Skeletal muscle tissue (tissue), 4 donors: Measurements from ENCODE around the gene ZNF324B. TPM values are rescaled to one million over a fixed set of nuclear protein-coding genes. Genes with fewer than 3 reads are reported as not detected.
"Not testable (repeated sequence)": the region's sequence is repeated elsewhere in the genome, so short reads cannot be mapped to it uniquely, and the experiment has no call there.

Source experiments
- H3K27ac ChIP-seq: one replicate; pipeline ENCODE4 v1.7.0; 2013; ENCODE audit warnings: mild to moderate bottlenecking, low read depth, low read length, inconsistent platforms
- H3K27me3 ChIP-seq, 3 donors: one replicate each; pipeline ENCODE4 v1.7.0; 2013; ENCODE audit warnings: low read length in 3 of 3; ENCODE audit not compliant: control insufficient read depth in 3 of 3, insufficient read depth in 3 of 3
- H3K36me3 ChIP-seq, 3 donors: one replicate each; pipeline ENCODE4 v1.7.0; 2013; ENCODE audit warnings: low read length in 3 of 3; ENCODE audit not compliant: control insufficient read depth in 3 of 3, insufficient read depth in 3 of 3
- H3K4me1 ChIP-seq, 3 donors: one replicate each; pipeline ENCODE4 v1.7.0; 2013; ENCODE audit warnings: low read length in 3 of 3, mild to moderate bottlenecking in 3 of 3; ENCODE audit not compliant: control insufficient read depth in 3 of 3, insufficient read depth in 3 of 3
- H3K4me3 ChIP-seq, 3 donors: one replicate each; pipeline ENCODE4 v1.7.0; 2013; ENCODE audit warnings: low read length in 3 of 3
- H3K9ac ChIP-seq, 3 donors: one replicate each; pipeline ENCODE4 v1.7.0; 2013; ENCODE audit warnings: low read length in 3 of 3, mild to moderate bottlenecking in 3 of 3, moderate library complexity in 2 of 3, low read depth in 1 of 3
- H3K9me3 ChIP-seq, 3 donors: one replicate each; pipeline ENCODE4 v1.7.0; 2013; ENCODE audit warnings: low read length in 3 of 3; ENCODE audit not compliant: control insufficient read depth in 3 of 3
- total RNA-seq: library from RNA; depleted of rRNA; stranded (reverse); fragments of >200 nt; gene quantifications from one replicate; pipeline ENCODE4 v1.2.3, GENCODE V29; 2014
- donor health status: Osteomylitis.

Gene ZNF324B
- total RNA-seq, 1 donor from 2014 or later, result 5.7 TPM

- H3K4me3 ChIP-seq, result no peak overlapping the region
- H3K9ac ChIP-seq, result no peak overlapping the region
- H3K27me3 ChIP-seq, result no peaks in the 10 kb centered on the region
- no peaks in the 10 kb centered on the region for H3K4me1 ChIP-seq
- H3K9me3 ChIP-seq, result peaks cover 0 to 3% (median 0%) of the 10 kb centered on the region in 3 donors
- H3K27ac ChIP-seq, result no peak overlapping the region
- H3K36me3 ChIP-seq, result peaks cover 31 to 43% (median 31%) of the 10 kb centered on the region in 3 donors
Observed at GRCh38 chr19:58417071-58417470, 34.4 kb upstream of the ZNF324B start.

GRCh38 chr19:58428617-58429016 is 22.8 kb upstream of the ZNF324B start:
- H3K9me3 ChIP-seq, result peaks cover 34 to 40% (median 37%) of the 10 kb centered on the region in 3 donors
- H3K9ac ChIP-seq, result no peak overlapping the region
- H3K27ac ChIP-seq, result no peak overlapping the region
- no peaks in the 10 kb centered on the region for H3K4me1 ChIP-seq
- H3K27me3 ChIP-seq, result no peaks in the 10 kb centered on the region
- peaks cover 20 to 23% (median 20%) of the 10 kb centered on the region in 3 donors for H3K36me3 ChIP-seq
- H3K4me3 ChIP-seq, result no peak overlapping the region

DNA sequence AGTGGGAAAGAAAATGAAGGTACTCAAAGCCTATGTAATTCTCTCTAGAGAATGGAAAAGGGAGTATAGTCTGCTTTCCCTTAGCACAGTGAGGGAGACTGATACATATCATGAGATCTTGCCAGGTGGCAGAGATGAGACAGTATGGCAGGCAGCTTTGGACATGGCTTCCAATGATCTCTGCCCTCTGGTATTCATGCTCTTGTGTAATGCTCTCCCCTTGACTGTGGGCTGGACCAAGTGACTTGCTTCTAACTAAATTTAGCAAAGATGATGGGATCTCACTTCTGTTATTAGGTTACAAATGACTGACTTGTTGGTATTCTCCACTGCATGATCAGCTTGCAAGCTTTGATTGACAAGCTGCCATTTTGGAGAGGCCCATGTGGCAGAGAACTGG is 21.7 kb upstream of the ZNF324B start:
- no peak overlapping the region for H3K9ac ChIP-seq
- no peaks in the 10 kb centered on the region for H3K4me1 ChIP-seq
- H3K27me3 ChIP-seq, result no peaks in the 10 kb centered on the region
- peaks cover 44 to 51% (median 48%) of the 10 kb centered on the region in 3 donors for H3K9me3 ChIP-seq
- peaks cover 31 to 34% (median 31%) of the 10 kb centered on the region in 3 donors for H3K36me3 ChIP-seq
- H3K27ac ChIP-seq, result no peak overlapping the region
- H3K4me3 ChIP-seq, result peak overlapping the region in 1 of 3 donors; percentile 45

GRCh38 chr19:58434217-58434616 is 17.2 kb upstream of the ZNF324B start:
- H3K36me3 ChIP-seq, result peaks cover 63 to 65% (median 63%) of the 10 kb centered on the region in 3 donors
- no peak overlapping the region for H3K27ac ChIP-seq
- H3K4me1 ChIP-seq, result peaks cover 2 to 5% (median 4%) of the 10 kb centered on the region in 3 donors
- no peaks in the 10 kb centered on the region for H3K27me3 ChIP-seq
- peaks cover 60 to 84% (median 73%) of the 10 kb centered on the region in 3 donors for H3K9me3 ChIP-seq
- peak overlapping the region; percentile 1 to 8 (median 8) for H3K4me3 ChIP-seq
- H3K9ac ChIP-seq, result no peak overlapping the region

- peak within 1 kb of the TSS; percentile 91 to 99 (median 93) for H3K4me3 ChIP-seq
- peaks cover 29 to 31% (median 30%) of the 10 kb centered on the region in 3 donors for H3K36me3 ChIP-seq
- H3K9me3 ChIP-seq, result peaks cover 14 to 37% (median 31%) of the 10 kb centered on the region in 3 donors
- peaks cover 0 to 4% (median 4%) of the 10 kb centered on the region in 3 donors for H3K27me3 ChIP-seq
- H3K4me1 ChIP-seq, result peaks cover 13 to 23% (median 18%) of the 10 kb centered on the region in 3 donors
- peak within 1 kb of the TSS; percentile 68 for H3K27ac ChIP-seq
- H3K9ac ChIP-seq, result peak within 1 kb of the TSS; percentile 68 to 87 (median 86)
Observed at GRCh38 chr19:58439576-58440554, 11.6 kb upstream of the ZNF324B start, which contains the start of gene ZNF132. TSS of gene ZNF132 (minus strand) at chr19:58440153. CDS start at chr19:58439821, 332 bp downstream.

DNA sequence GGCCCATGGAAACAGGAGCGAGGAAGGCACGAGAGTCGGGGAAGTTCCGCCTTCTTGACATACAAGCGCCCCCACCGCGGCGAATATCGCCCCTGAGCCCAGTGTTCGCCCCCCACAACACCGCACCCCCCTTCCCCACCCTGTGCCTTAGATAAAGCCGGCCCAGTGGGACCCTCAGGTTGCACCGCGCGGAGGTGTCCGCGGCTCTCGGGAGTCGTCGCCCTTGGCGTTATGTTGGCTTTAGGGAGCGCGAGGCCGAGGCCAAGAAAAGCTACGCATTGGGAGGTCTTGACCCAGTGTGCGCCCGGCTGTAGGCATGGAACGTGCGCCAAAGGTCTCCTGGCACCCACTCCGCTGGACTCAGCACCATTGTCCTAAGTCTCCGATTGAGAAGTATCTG is 10.9 kb upstream of the ZNF324B start:
- Histone ChIP-seq H3K27me3 (peaks cover 0 to 4% (median 4%) of the 10 kb centered on the region in 3 donors), H3K36me3 (peaks cover 23 to 24% (median 23%) of the 10 kb centered on the region in 3 donors), H3K4me1 (peaks cover 13 to 23% (median 18%) of the 10 kb centered on the region in 3 donors), H3K9ac (peak overlapping the region; percentile 55 to 87 (median 60)), H3K27ac (peak overlapping the region; percentile 68), H3K4me3 (peak overlapping the region; percentile 91 to 99 (median 93)), H3K9me3 (peaks cover 13 to 31% (median 24%) of the 10 kb centered on the region in 3 donors)

DNA sequence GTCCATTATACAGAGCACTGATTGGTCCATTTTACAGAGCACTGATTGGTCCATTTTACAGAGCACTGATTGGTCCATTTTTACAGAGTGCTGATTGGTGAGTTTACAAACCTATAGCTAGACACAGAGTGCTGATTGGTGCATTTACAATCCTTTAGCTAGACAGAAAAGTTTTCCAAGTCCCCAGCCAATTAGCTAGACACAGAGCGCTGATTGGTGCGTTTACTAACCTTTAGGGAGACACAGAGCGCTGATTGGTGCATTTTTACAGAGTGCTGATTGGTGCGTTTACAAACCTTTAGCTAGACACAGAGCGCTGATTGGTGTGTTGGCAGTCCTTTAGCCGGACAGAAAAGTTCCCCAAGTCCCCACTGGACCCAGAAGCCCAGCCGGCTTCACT is 8.4 kb upstream of the ZNF324B start:
- not testable (repeated sequence) for H3K4me3 ChIP-seq, H3K27ac ChIP-seq, H3K9me3 ChIP-seq, H3K9ac ChIP-seq, H3K36me3 ChIP-seq
- Histone ChIP-seq H3K4me1 (peaks cover 13 to 23% (median 18%) of the 10 kb centered on the region in 3 donors), H3K27me3 (peaks cover 4 to 12% (median 8%) of the 10 kb centered on the region in 3 donors)

DNA sequence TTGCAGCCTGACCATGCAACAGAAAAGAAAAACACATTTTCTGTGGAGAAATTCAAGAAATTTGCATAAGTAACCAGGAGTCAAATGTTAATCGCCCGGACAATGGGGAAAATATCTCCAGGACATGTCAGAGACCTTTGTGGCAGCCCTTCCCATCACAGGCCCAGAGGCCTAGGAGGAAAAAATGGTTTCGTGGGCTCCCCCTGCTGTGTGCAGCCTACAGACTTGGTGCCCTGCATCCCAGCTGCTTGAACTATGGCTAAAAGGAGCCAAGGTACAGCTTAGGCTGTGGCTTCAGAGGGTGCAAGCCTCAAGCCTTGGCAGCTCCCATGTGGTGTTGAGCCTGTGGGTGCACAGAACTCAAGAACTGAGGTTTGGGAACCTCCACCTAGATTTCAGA is 2.6 kb upstream of the ZNF324B start:
- not testable (repeated sequence) for H3K36me3 ChIP-seq, H3K27ac ChIP-seq, H3K9me3 ChIP-seq, H3K9ac ChIP-seq, H3K27me3 ChIP-seq, H3K4me3 ChIP-seq
- H3K4me1 ChIP-seq, result peaks cover 11 to 19% (median 11%) of the 10 kb centered on the region in 3 donors

DNA sequence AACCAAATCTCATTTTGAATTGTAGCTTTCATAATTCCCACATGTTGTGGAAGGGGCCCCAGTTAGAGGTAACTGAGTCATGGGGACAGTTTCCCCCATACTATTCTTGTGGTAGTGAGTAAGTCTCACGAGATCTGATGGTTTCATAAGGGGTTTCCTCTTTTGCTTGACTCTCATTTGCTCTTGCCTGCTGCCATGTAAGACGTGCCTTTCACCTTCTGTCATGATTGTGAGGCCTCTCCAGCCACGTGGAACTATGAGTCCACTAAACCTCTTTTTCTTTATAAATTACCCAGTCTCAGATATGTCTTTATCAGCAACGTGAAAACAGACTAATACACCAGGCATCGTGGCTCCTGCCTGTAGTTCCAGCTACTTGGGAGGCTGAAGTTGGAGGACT is 1.4 kb upstream of the ZNF324B start:
- H3K27me3 ChIP-seq, H3K9me3 ChIP-seq, H3K9ac ChIP-seq, H3K4me3 ChIP-seq, H3K27ac ChIP-seq: not testable (repeated sequence)
- H3K36me3 ChIP-seq, result peaks cover 8 to 13% (median 11%) of the 10 kb centered on the region in 3 donors
- peaks cover 11 to 19% (median 11%) of the 10 kb centered on the region in 3 donors for H3K4me1 ChIP-seq
